PC-9 (cell line): Measurements from ENCODE around the gene DYNLT2. TPM values are rescaled to one million over a fixed set of nuclear protein-coding genes. Genes with fewer than 3 reads are reported as not detected.

Experiments
- BruUV-seq: library from RNA; stranded (reverse); fragments of 400-500 nt; replicated peaks from 2 replicates; lab custom pipeline; 2021; lab: Mats Ljungman, UMichigan
- CTCF ChIA-PET: fragments of 300-600 bp; sonication (Branson Sonifier 250); formaldehyde crosslinking; loops from one replicate; lab custom pipeline; 2022; ENCODE audit warnings: antibody characterized with exemption; lab: Charles Lee
- POLR2A ChIA-PET: fragments of 300-600 bp; sonication (Branson Sonifier 250); formaldehyde crosslinking; loops from one replicate; lab custom pipeline; 2022; ENCODE audit warnings: antibody characterized with exemption; ENCODE audit not compliant: unreplicated experiment; lab: Charles Lee
- DNase-seq, 2 experiments: peaks; one replicate each; pipeline versions ENCODE4 v3.0.0 to v3.0.0-alpha.2; 2015 to 2022; ENCODE audit warnings: mixed read lengths in 1 of 2
- H2AFZ ChIP-seq: fragments of 200-600 bp; sonication (generic); 2 replicates; pipeline ENCODE4 v1.8.1; 2017; ENCODE audit warnings: antibody characterized with exemption
- H3F3A ChIP-seq: fragments of 200-600 bp; sonication (generic); 2 replicates; pipeline ENCODE4 v1.8.1; 2017; ENCODE audit warnings: antibody characterized with exemption, mild to moderate bottlenecking, low read depth; ENCODE audit not compliant: insufficient read depth
- H3K27ac ChIP-seq: fragments of 200-600 bp; sonication (generic); 2 replicates; pipeline ENCODE4 v1.6.1; 2016; ENCODE audit warnings: mixed run types
- H3K27me3 ChIP-seq: fragments of 200-600 bp; sonication (generic); 2 replicates; pipeline ENCODE4 v1.6.1; 2016; ENCODE audit warnings: low read depth, mixed run types; ENCODE audit not compliant: insufficient read depth
- H3K36me3 ChIP-seq: fragments of 200-600 bp; sonication (generic); 2 replicates; pipeline ENCODE4 v1.6.1; 2016; ENCODE audit warnings: low read depth, mixed run types
- H3K4me1 ChIP-seq: fragments of 200-600 bp; sonication (generic); replicated peaks from 2 replicates; pipeline ENCODE4 v1.6.1; 2016; ENCODE audit warnings: mixed run types; ENCODE audit not compliant: insufficient read depth
- H3K4me2 ChIP-seq: fragments of 200-600 bp; sonication (generic); 2 replicates; pipeline ENCODE4 v1.6.1; 2017; ENCODE audit warnings: mixed run types
- H3K4me3 ChIP-seq: fragments of 200-600 bp; sonication (generic); 2 replicates; pipeline ENCODE4 v1.6.1; 2016; ENCODE audit warnings: mixed run types
- H3K79me2 ChIP-seq: fragments of 200-600 bp; sonication (generic); 2 replicates; pipeline ENCODE4 v1.6.1; 2017; ENCODE audit warnings: low read depth, mixed run types
- H3K9me2 ChIP-seq: fragments of 200-600 bp; sonication (generic); 2 replicates; pipeline ENCODE4 v1.8.1; 2017; ENCODE audit warnings: mild to moderate bottlenecking; ENCODE audit not compliant: insufficient read depth
- H3K9me3 ChIP-seq: fragments of 200-600 bp; sonication (generic); 2 replicates; pipeline ENCODE4 v1.8.1; 2016; ENCODE audit warnings: low read depth; ENCODE audit not compliant: insufficient read depth
- H4K20me1 ChIP-seq: fragments of 200-600 bp; sonication (generic); 2 replicates; pipeline ENCODE4 v1.8.1; 2017; ENCODE audit not compliant: insufficient read depth
- EZH2 ChIP-seq: fragments of 200-600 bp; sonication (generic); IDR thresholded peaks from 2 replicates; pipeline ENCODE4 v1.8.0; 2017; ENCODE audit warnings: antibody characterized with exemption, low read depth
- intact Hi-C: fragments of 100-400 bp; cut with micrococcal nuclease; formaldehyde crosslinking; loops from one replicate; pipeline ENCODE4 v1.10.0; 2022; ENCODE audit not compliant: unreplicated experiment
- total RNA-seq: library from RNA; stranded (reverse); gene quantifications from 2 replicates; pipeline ENCODE4 v1.2.3, GENCODE V29; 2021
- TF ChIP-seq, protein P1 (sequence below): fragments of 200-600 bp; sonication (generic); conservative IDR thresholded peaks from 2 replicates; pipeline ENCODE4 v1.6.1; 2017; ENCODE audit warnings: mixed run types, antibody characterized with exemption, mild to moderate bottlenecking, moderate library complexity

The DYNLT2 gene
- total RNA-seq, 1 experiment from 2014 or later, result 1.5 TPM

DNA sequence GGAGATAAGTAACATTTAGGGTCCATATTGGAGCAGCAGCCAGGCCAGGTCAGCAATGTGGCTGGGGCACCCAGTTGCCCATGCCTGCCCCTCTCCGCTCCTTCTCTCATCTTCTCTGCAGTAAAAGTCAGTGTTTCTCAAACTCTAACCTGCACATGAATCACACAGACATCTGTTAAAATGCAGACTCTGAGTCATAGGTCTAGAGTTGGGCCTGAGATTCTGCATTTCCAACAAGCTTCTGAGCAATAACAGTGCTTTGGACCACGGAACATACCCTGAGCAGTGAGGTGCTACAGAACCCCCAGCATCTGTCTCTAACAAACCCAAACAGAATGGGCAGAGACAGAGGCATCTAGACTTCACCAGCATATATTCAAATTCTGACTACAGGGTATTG is 37.2 kb downstream of the DYNLT2 start:
- no peaks in the 10 kb centered on the region for H3K4me1 ChIP-seq
- intact Hi-C loops, result no loop called here
- H3K9me2 ChIP-seq, result no peaks in the 10 kb centered on the region
- H4K20me1 ChIP-seq, result no peaks in the 10 kb centered on the region
- H3K27ac ChIP-seq, result no peak overlapping the region
- DNase-seq, result no peak
- peaks cover 10% of the 10 kb centered on the region; the same call in 1 of the 2 replicates for H3K36me3 ChIP-seq
- no peak for TF ChIP-seq EZH2
- TF ChIP-seq, protein P1, sequence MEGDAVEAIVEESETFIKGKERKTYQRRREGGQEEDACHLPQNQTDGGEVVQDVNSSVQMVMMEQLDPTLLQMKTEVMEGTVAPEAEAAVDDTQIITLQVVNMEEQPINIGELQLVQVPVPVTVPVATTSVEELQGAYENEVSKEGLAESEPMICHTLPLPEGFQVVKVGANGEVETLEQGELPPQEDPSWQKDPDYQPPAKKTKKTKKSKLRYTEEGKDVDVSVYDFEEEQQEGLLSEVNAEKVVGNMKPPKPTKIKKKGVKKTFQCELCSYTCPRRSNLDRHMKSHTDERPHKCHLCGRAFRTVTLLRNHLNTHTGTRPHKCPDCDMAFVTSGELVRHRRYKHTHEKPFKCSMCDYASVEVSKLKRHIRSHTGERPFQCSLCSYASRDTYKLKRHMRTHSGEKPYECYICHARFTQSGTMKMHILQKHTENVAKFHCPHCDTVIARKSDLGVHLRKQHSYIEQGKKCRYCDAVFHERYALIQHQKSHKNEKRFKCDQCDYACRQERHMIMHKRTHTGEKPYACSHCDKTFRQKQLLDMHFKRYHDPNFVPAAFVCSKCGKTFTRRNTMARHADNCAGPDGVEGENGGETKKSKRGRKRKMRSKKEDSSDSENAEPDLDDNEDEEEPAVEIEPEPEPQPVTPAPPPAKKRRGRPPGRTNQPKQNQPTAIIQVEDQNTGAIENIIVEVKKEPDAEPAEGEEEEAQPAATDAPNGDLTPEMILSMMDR, result no peak
- no peaks in the 10 kb centered on the region for H3K27me3 ChIP-seq
- no peak overlapping the region for H3K4me3 ChIP-seq
- no peak overlapping the region for H3K4me2 ChIP-seq
- peaks cover 9% of the 10 kb centered on the region; the same call in 1 of the 2 replicates for H3K79me2 ChIP-seq
- H3K9me3 ChIP-seq, result no peaks in the 10 kb centered on the region
- no peak overlapping the region for H2AFZ ChIP-seq
- BruUV-seq, result no TSS peak
- ChIA-PET CTCF (no interaction called here), POLR2A (interaction anchor here (0.6 kb wide), 1 partner anchor 8 kb away, joined by 8 read pairs; no protein-coding TSS in a partner anchor)
- no peaks in the 10 kb centered on the region for H3F3A ChIP-seq

DNA sequence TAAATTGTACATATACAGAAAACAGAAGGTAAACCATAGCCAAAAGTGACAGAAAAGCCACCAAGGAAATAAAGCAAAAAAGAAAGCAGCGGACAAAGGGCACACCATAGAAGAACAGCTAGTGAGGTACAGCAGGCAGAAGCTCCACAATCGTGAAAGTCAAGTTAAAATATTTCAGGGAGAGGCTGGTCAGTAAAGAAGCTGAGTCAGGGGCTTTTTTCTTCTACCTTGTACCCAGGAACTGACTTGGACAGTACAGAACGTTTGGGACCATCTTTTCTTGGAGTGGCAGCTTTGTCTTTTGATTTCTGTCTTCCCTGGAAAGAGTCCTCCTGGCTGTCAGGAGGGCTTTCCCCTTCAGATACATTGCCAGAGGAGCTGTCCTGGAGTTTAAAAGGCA is 41.4 kb downstream of the DYNLT2 start:
- no peaks in the 10 kb centered on the region for H3K27me3 ChIP-seq
- H3K4me2 ChIP-seq, result no peak overlapping the region
- H3K27ac ChIP-seq, result no peak overlapping the region
- no TSS peak for BruUV-seq
- H3K79me2 ChIP-seq, result no peaks in the 10 kb centered on the region; the same call in 1 of the 2 replicates
- no peak for DNase-seq
- intact Hi-C loops, result no loop called here
- ChIA-PET POLR2A (interaction anchor here (0.6 kb wide), 1 partner anchor 46 kb away, joined by 4 read pairs; no protein-coding TSS in a partner anchor), CTCF (interaction anchor here (0.7 kb wide), 1 partner anchor 9 kb away, joined by 3 read pairs; no protein-coding TSS in a partner anchor)
- H3K4me1 ChIP-seq, result no peaks in the 10 kb centered on the region
- no peaks in the 10 kb centered on the region for H3K9me3 ChIP-seq
- TF ChIP-seq EZH2, result no peak
- TF ChIP-seq, protein P1, result no peak
- H3F3A ChIP-seq, result peaks cover 3% of the 10 kb centered on the region; the same call in 1 of the 2 replicates
- 0 out of 2 replicates have a peak, but pooled peaks cover 11% of the 10 kb centered on the region for H3K36me3 ChIP-seq
- H2AFZ ChIP-seq, result no peak overlapping the region
- no peaks in the 10 kb centered on the region for H3K9me2 ChIP-seq
- H3K4me3 ChIP-seq, result no peak overlapping the region
- H4K20me1 ChIP-seq, result no peaks in the 10 kb centered on the region

GRCh38 chr6:169709293-169709692 is 42.1 kb downstream of the DYNLT2 start:
- TF ChIP-seq EZH2, result no peak
- TF ChIP-seq, protein P1, result no peak
- no peak for DNase-seq
- no TSS peak for BruUV-seq
- Histone ChIP-seq H3K4me1 (peaks cover 6% of the 10 kb centered on the region), H3K9me3 (no peaks in the 10 kb centered on the region), H3K27me3 (no peaks in the 10 kb centered on the region), H3K79me2 (peaks cover 6% of the 10 kb centered on the region), H2AFZ (no peak overlapping the region), H3F3A (peaks cover 3% of the 10 kb centered on the region; the same call in 1 of the 2 replicates), H3K36me3 (0 out of 2 replicates have a peak, but pooled peaks cover 18% of the 10 kb centered on the region), H4K20me1 (no peaks in the 10 kb centered on the region), H3K9me2 (no peaks in the 10 kb centered on the region), H3K27ac (no peak overlapping the region), H3K4me2 (no peak overlapping the region), H3K4me3 (no peak overlapping the region)
- ChIA-PET CTCF (no interaction called here), POLR2A (no interaction called here)
- intact Hi-C loops, result loop anchor here (10.0 kb wide), 1 partner anchor 254 kb away; no protein-coding TSS in a partner anchor
